Effector memory CD4-positive, alpha-beta T cell (primary cell): ENCODE data around the gene FOXRED1.

Experiments used
- DNase-seq, 3 donors: peaks; one replicate each; pipeline ENCODE4 v3.0.0-alpha.2; 2020
- H3K27ac ChIP-seq: 2 replicates; pipeline ENCODE4 v1.7.0; 2013; ENCODE audit warnings: mild to moderate bottlenecking, low read length, moderate library complexity; ENCODE audit not compliant: insufficient read depth, poor library complexity, severe bottlenecking
- H3K27me3 ChIP-seq: replicated peaks from 2 replicates; pipeline ENCODE4 v1.7.0; 2013; ENCODE audit warnings: mild to moderate bottlenecking, low read length; ENCODE audit not compliant: insufficient read depth, control insufficient read depth, poor library complexity, severe bottlenecking
- H3K36me3 ChIP-seq: 2 replicates; pipeline ENCODE4 v1.7.0; 2013; ENCODE audit warnings: mild to moderate bottlenecking, low read length, moderate library complexity; ENCODE audit not compliant: control insufficient read depth, insufficient read depth
- H3K4me1 ChIP-seq: 2 replicates; pipeline ENCODE4 v1.7.0; 2013; ENCODE audit warnings: low read length, mild to moderate bottlenecking; ENCODE audit not compliant: control insufficient read depth, insufficient read depth, poor library complexity, severe bottlenecking
- H3K4me3 ChIP-seq: 2 replicates; pipeline ENCODE4 v1.7.0; 2013; ENCODE audit warnings: low read length, low read depth, mild to moderate bottlenecking; ENCODE audit not compliant: insufficient read depth, poor library complexity, severe bottlenecking
- H3K9me3 ChIP-seq: 2 replicates; pipeline ENCODE4 v1.7.0; 2013; ENCODE audit warnings: mild to moderate bottlenecking, low read length, moderate library complexity; ENCODE audit not compliant: control insufficient read depth

FOXRED1 gene

DNA sequence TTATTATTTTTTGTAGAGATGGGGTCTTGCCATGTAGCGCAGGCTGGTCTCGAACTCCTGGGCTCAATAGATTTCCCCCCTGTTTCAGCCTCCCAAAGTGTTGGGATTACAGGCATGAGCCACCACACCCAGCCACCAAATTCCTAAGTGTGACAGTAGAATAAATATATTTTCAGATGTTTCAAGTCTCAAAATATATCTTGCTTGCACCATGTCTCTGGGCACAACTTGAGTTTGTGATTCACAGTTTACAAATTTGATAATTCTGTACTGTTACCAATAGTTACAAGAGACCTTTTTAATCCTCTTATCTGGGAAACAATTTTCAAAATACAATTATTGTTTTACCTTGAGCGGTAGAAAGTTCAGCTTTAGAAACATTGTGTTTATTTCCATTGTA, 54.0 kb downstream of the FOXRED1 start:
- H3K36me3 ChIP-seq, result no peaks in the 10 kb centered on the region
- no peak for DNase-seq
- H3K27me3 ChIP-seq, result no peaks in the 10 kb centered on the region

DNA sequence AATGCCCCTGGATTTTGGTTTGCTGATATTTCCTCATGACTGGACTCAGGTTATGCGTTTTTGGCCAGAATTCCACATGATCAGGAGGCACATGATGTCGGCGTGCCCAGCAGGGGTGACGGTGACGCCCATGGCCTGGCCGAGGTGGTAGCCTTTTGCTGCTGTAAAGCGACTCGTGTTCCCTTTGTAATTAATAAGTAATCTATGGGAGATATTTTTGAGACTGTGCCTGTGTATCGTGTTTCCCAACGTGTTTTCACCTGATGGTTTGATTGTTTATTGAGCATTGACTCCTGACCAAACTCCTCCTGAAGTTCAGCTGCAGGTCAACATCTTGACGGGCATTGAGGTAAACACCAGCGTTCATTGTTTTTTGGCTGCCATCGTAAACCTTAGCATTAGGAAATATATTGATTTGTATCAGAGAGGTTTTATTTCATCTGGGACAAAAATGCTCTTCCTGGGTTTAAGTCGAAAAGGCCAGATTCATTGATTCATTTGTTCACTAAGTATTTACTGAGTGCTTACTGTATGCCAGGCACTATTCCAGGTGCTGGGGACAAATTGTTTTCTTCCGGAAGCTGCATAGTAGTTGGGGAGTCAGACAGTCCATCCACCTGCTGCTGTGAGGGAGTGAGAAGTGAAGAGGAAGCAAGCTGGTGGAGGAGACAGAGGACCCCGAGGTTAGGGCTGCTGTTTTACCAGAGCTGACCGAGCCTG, 58.5 kb downstream of the FOXRED1 start:
- Histone ChIP-seq H3K9me3 (no peaks in the 10 kb centered on the region), H3K27me3 (no peaks in the 10 kb centered on the region), H3K4me3 (no peak overlapping the region), H3K27ac (no peak overlapping the region), H3K4me1 (no peaks in the 10 kb centered on the region), H3K36me3 (peaks cover 11% of the 10 kb centered on the region)
- DNase-seq, result no peak

More for the DNA sequence above, 54.0 kb downstream of the FOXRED1 start:
- no peak overlapping the region for H3K4me3 ChIP-seq
- peaks cover 11% of the 10 kb centered on the region for H3K4me1 ChIP-seq
- H3K27ac ChIP-seq, result no peak overlapping the region
- no peaks in the 10 kb centered on the region for H3K9me3 ChIP-seq
